Heart left ventricle (tissue), 16 donors: Measurements from ENCODE around the gene SMOC1. TPM values are rescaled to one million over a fixed set of nuclear protein-coding genes. Genes with fewer than 3 reads are reported as not detected.

Experiments used
- ATAC-seq, 4 donors: fragments of 200-7000 bp; cut with Tn5 transposase; one replicate each; pipeline ENCODE4 v1.9.1; 2020 to 2022; ENCODE audit warnings: moderate library complexity in 4 of 4, mild to moderate bottlenecking in 3 of 4, moderate number of reproducible peaks in 1 of 4
- DNase-seq, 5 donors: peaks; one replicate each; pipeline ENCODE4 v3.0.0-alpha.2; 2020
- H3K27ac ChIP-seq, 12 donors: fragments of 200-600 bp; sonication (generic) in 4 of 12; one replicate each; pipeline versions ENCODE4 v1.5.0 to v1.8.0; 2016 to 2022; ENCODE audit warnings: mild to moderate bottlenecking in 2 of 12
- H3K27me3 ChIP-seq, 9 donors: fragments of 200-600 bp; sonication (generic) in 2 of 9; one replicate each; pipeline versions ENCODE4 v1.5.1 to v1.8.0; 2016 to 2022; ENCODE audit warnings: mild to moderate bottlenecking in 3 of 9
- H3K36me3 ChIP-seq, 9 donors: fragments of 200-600 bp; sonication (generic) in 2 of 9; one replicate each; pipeline versions ENCODE4 v1.5.0 to v1.8.0; 2018 to 2022; ENCODE audit warnings: mild to moderate bottlenecking in 2 of 9
- H3K4me1 ChIP-seq, 12 donors: fragments of 200-600 bp; sonication (generic) in 4 of 12; one replicate each; pipeline versions ENCODE4 v1.5.0 to v1.8.0; 2016 to 2022; ENCODE audit warnings: mild to moderate bottlenecking in 3 of 12
- H3K4me3 ChIP-seq, 12 donors: fragments of 200-600 bp; sonication (generic) in 4 of 12; one replicate each; pipeline versions ENCODE4 v1.5.0 to v1.8.0; 2017 to 2022; ENCODE audit warnings: mild to moderate bottlenecking in 9 of 12, moderate library complexity in 4 of 12
- H3K9me3 ChIP-seq, 12 donors: fragments of 200-600 bp; sonication (generic) in 4 of 12; one replicate each; pipeline versions ENCODE4 v1.5.0 to v1.8.0; 2016 to 2022; ENCODE audit warnings: mild to moderate bottlenecking in 1 of 12
- POLR2A ChIP-seq, 2 donors: fragments of 450-650 bp; IDR thresholded peaks; one replicate each; pipeline ENCODE4 v1.6.1; 2017; ENCODE audit warnings: antibody characterized with exemption in 2 of 2, mild to moderate bottlenecking in 2 of 2, moderate library complexity in 2 of 2
- WGBS, 4 donors: extraction: QIAGEN DNeasy Blood & Tissue Kit in 2 of 4; methylation state at CpG; one replicate each; pipeline versions ENCODE4 v1.1.5 to v1.1.7; 2013 to 2018; 5-methylcytosine and 5-hydroxymethylcytosine counted together
- intact Hi-C, 10 donors: fragments of 100-400 bp; cut with DNase I; formaldehyde crosslinking; loops; one replicate each; pipeline versions ENCODE4 v1.11.1 to v1.14.2; 2022
- polyA plus RNA-seq, 2 donors: library from polyadenylated mRNA; stranded (reverse); fragments of 200-250 nt; gene quantifications; one replicate each; pipeline ENCODE4 v1.2.3, GENCODE V29; 2013
- total RNA-seq, 9 donors: library from RNA; depleted of rRNA in 2 of 9; stranded (reverse); fragments of >200 nt in 2 of 9; fragmentation: NEBNext Ultra II Directional in 3 of 9; extraction: Animal tissue kit (Norgen Biotek cat#: 25700) in 3 of 9; gene quantifications; one replicate each; pipeline versions ENCODE4 v1.1.0 to v1.2.4, GENCODE V29; 2016 to 2023
- TF ChIP-seq, protein P1 (sequence below), 12 donors: fragments of 200-600 bp; sonication (generic) in 4 of 12; IDR thresholded peaks; one replicate each; pipeline versions ENCODE4 v1.5.0 to v1.8.0; 2018 to 2022; ENCODE audit warnings: antibody characterized with exemption in 12 of 12, mild to moderate bottlenecking in 5 of 12
- donor health status: ischemic (EF 13 %, LVEDD 7.1; RV severe dilation, severe dysfunction).
- donor health status: healthy with polysubstance abuse.
- donor health status: DM: no; HTN: yes; CAD: no.
- donor health status: DM: no; HTN: no; CAD: no.
- donor health status: ischemic (EF 25% LVEDD 6.9; RV normal size, moderate dysfunction).
- donor health status: ischemic (EF 25% LVEDD 5.7; RV mildly dilated, moderate dysfunction).
- donor health status: healthy.
- donor health status: DM: yes; HTN: yes; CAD: no.
- donor health status: ischemic (EF 35%, LVEDD 5.7; RV mildly dilated, moderate dysfunction).
- donor health status: nonischemic (EF 11% LVEDD 7.7; RV severe dilation, severe dysfunction).
- donor health status: DM: yes; HTN: yes; CAD: no.
- donor health status: PGD.
- donor health status: ischemic (EF 29% LVEDD 5.4; RV normal size, mild dysfunction).
- donor health status: nonischemic (EF 23%, LVEDD 6.1; RV moderate dilation, normal function).

Gene SMOC1
- total and polyA plus RNA-seq, 11 donors: 0.57 to 2.8 (median 0.85) TPM; not detected in 2

GRCh38 chr14:70018230-70018629 is 139.0 kb downstream of the SMOC1 start:
- TF ChIP-seq, protein P1, sequence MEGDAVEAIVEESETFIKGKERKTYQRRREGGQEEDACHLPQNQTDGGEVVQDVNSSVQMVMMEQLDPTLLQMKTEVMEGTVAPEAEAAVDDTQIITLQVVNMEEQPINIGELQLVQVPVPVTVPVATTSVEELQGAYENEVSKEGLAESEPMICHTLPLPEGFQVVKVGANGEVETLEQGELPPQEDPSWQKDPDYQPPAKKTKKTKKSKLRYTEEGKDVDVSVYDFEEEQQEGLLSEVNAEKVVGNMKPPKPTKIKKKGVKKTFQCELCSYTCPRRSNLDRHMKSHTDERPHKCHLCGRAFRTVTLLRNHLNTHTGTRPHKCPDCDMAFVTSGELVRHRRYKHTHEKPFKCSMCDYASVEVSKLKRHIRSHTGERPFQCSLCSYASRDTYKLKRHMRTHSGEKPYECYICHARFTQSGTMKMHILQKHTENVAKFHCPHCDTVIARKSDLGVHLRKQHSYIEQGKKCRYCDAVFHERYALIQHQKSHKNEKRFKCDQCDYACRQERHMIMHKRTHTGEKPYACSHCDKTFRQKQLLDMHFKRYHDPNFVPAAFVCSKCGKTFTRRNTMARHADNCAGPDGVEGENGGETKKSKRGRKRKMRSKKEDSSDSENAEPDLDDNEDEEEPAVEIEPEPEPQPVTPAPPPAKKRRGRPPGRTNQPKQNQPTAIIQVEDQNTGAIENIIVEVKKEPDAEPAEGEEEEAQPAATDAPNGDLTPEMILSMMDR (IDR thresholded peaks at IDR 0.05): no peak
- no peak for TF ChIP-seq POLR2A (IDR thresholded peaks at IDR 0.05)
- intact Hi-C loops: no loop called here
- Histone ChIP-seq H3K36me3 (no peaks in the 10 kb centered on the region), H3K27me3 (peaks cover 0 to 16% (median 0%) of the 10 kb centered on the region in 9 donors), H3K9me3 (no peaks in the 10 kb centered on the region), H3K4me3 (no peak overlapping the region), H3K27ac (peak overlapping the region in 1 of 12 donors; percentile 59), H3K4me1 (peaks cover 0 to 36% (median 0%) of the 10 kb centered on the region in 12 donors)
- no peak for DNase-seq
- ATAC-seq: no peak
- WGBS, 4 donors: 53 to 77% (median 67%) methylated on average over 2 of the region's 2 CpGs

DNA sequence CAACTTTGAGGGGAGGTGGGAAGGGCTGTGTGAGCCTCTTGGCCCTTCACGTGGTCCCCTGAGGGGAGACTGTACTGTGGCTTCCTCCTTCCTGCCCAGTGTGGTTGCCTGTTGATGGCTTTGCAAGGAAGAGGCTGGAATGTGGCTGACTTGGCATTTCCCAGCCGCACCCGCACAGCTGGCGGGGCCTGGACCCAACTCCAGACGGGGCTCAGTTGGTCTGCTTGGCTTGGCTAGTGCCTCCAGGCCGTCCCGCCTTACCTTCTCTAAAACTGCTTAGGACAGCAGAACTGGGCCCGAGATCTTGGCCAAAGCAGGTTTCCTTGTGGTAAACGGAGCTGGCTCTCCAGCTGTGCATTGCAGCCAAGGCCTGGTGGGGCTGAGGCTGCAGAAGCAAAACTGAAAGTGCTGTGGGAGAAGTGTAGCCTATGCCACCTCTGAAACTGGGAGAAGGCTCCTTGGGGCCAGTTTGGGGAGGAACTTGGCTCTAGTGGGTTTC is 139.5 kb downstream of the SMOC1 start:
- WGBS, 4 donors: 43 to 63% (median 51%) methylated on average over 6 to 9 of the region's 9 CpGs
- TF ChIP-seq, protein P1 (IDR thresholded peaks at IDR 0.05): no peak
- TF ChIP-seq POLR2A (IDR thresholded peaks at IDR 0.05): no peak
- peak overlapping the region in 1 of 12 donors; percentile 59 for H3K27ac ChIP-seq
- H3K4me3 ChIP-seq: peak overlapping the region in 8 of 12 donors; percentile 3 to 49 (median 38)
- no peaks in the 10 kb centered on the region for H3K9me3 ChIP-seq
- H3K4me1 ChIP-seq: peaks cover 0 to 36% (median 0%) of the 10 kb centered on the region in 12 donors
- DNase-seq: peak in 3 of 5 donors; percentile 29 to 62 (median 41)
- no peaks in the 10 kb centered on the region for H3K36me3 ChIP-seq
- H3K27me3 ChIP-seq: peaks cover 0 to 11% (median 0%) of the 10 kb centered on the region in 9 donors
- intact Hi-C loops: no loop called here
- ATAC-seq: peak in 3 of 4 donors; percentile 56 to 70 (median 65)

DNA sequence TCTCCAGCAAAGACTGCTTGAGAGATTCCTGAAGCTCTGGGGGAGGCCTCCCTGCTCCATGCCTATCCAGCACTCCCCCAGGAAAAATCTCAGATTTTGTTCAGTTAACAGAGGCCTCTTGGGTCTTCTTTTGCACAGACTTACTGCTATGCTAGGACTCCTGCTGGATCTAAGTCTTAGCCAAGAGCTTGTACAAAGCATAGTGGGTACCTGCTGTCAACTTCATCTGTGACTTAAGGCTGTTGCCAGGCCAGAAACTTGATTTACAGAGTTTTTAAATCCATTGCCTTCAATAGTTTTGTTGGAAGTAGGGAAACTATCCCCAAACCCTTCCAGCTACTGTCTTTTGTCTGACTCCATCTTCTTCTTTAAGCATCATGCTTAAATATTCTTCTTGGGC is 140.5 kb downstream of the SMOC1 start:
- peaks cover 0 to 8% (median 0%) of the 10 kb centered on the region in 9 donors for H3K27me3 ChIP-seq
- intact Hi-C loops: loop anchor here in 2 of 10 donors (10.0 kb wide), 1 partner anchor 485 kb away; no protein-coding TSS in a partner anchor
- no peaks in the 10 kb centered on the region for H3K36me3 ChIP-seq
- TF ChIP-seq, protein P1 (IDR thresholded peaks at IDR 0.05): no peak
- no peak for TF ChIP-seq POLR2A (IDR thresholded peaks at IDR 0.05)
- peaks cover 0 to 36% (median 0%) of the 10 kb centered on the region in 12 donors for H3K4me1 ChIP-seq
- no peaks in the 10 kb centered on the region for H3K9me3 ChIP-seq
- no peak for DNase-seq
- H3K27ac ChIP-seq: peak overlapping the region in 1 of 12 donors; percentile 59
- ATAC-seq: no peak
- H3K4me3 ChIP-seq: no peak overlapping the region

DNA sequence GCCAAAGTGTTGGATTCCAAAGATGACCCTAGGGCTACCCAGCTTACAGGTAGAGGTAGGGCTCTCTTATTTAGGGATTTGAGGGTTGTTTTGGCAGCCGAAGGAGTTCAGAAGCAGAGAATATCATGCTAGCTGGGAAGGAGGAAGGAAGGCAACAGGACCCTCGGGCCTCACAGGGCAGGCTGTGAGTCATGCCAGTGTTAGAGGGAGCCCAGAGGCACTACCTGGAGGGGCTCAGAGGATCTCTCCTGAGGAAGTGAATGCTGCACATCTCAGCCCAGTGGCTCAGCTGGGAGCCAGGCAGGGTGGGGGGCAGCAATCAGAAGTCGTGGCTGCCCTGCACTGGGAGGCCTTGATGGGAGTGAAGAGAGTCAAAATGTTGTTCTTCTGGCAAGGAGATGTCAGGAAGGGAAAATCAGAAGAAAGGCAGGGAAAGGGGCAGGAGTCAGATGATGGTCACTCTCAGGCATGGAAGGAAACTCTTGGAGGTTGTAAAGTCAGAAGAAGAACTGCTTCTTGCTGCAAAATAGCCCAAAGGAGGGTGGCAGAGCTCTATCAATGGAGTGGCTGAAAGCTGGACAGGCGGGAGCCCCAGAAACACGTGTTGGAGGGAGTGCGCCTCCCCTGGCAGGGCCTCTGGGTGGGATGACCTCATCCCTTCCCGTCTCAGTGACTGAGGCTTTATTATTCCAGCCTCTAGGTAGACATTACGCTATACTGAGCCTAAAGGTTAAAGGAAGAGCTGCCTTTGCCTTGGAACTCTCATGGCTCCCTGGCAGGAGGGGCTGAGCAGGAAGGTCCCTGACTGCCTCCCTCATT is 141.3 kb downstream of the SMOC1 start:
- WGBS, 4 donors: 47 to 57% (median 49%) methylated on average over 7 to 8 of the region's 8 CpGs
- intact Hi-C loops: loop anchor here in 2 of 10 donors (10.0 kb wide), 1 partner anchor 486 kb away; no protein-coding TSS in a partner anchor
- Histone ChIP-seq H3K4me3 (no peak overlapping the region), H3K27ac (no peak overlapping the region), H3K36me3 (no peaks in the 10 kb centered on the region), H3K4me1 (peaks cover 0 to 36% (median 0%) of the 10 kb centered on the region in 12 donors), H3K27me3 (peaks cover 0 to 4% (median 0%) of the 10 kb centered on the region in 9 donors), H3K9me3 (no peaks in the 10 kb centered on the region)
- peak in 2 of 4 donors; percentile 35 to 65 for ATAC-seq
- DNase-seq: no peak
- TF ChIP-seq, protein P1 (IDR thresholded peaks at IDR 0.05): no peak
- TF ChIP-seq POLR2A (IDR thresholded peaks at IDR 0.05): no peak
